Upper lobe of left lung (tissue), 6 donors: ENCODE data around the gene DIP2C. TPM values are rescaled to one million over a fixed set of nuclear protein-coding genes. Genes with fewer than 3 reads are reported as not detected.
"Not testable (repeated sequence)": the region's sequence is repeated elsewhere in the genome, so short reads cannot be mapped to it uniquely, and the experiment has no call there.

Experiments used
- ATAC-seq, 2 donors: fragments of 200-7000 bp; cut with Tn5 transposase; one replicate each; pipeline ENCODE4 v1.9.1; 2022; ENCODE audit warnings: mild to moderate bottlenecking in 2 of 2, moderate library complexity in 2 of 2; ENCODE audit not compliant: low FRiP score in 2 of 2
- DNase-seq, 2 donors: peaks; one replicate each; pipeline ENCODE4 v3.0.0-alpha.2; 2019 to 2020
- H3K27ac ChIP-seq, 4 donors: fragments of 200-600 bp; sonication (generic); one replicate each; pipeline ENCODE4 v1.5.1; 2016 to 2019
- H3K27me3 ChIP-seq, 4 donors: fragments of 200-600 bp; sonication (generic); one replicate each; pipeline ENCODE4 v1.5.1; 2017 to 2019
- H3K36me3 ChIP-seq, 4 donors: fragments of 200-600 bp; sonication (generic); one replicate each; pipeline ENCODE4 v1.5.1; 2016 to 2019
- H3K4me1 ChIP-seq, 4 donors: fragments of 200-600 bp; sonication (generic); one replicate each; pipeline ENCODE4 v1.5.1; 2018 to 2019
- H3K4me3 ChIP-seq, 4 donors: fragments of 200-600 bp; sonication (generic); one replicate each; pipeline ENCODE4 v1.5.1; 2017 to 2019; ENCODE audit warnings: mild to moderate bottlenecking in 2 of 4, moderate library complexity in 1 of 4
- H3K9me3 ChIP-seq, 4 donors: fragments of 200-600 bp; sonication (generic); one replicate each; pipeline ENCODE4 v1.5.1; 2018 to 2019
- CTCF ChIP-seq, 6 experiments: fragments of 450-650 bp in 4 of 6; fragments of 200-600 bp in 2 of 6; sonication (generic) in 2 of 6; IDR thresholded peaks; one replicate each; pipeline ENCODE4 v1.5.1; 2016 to 2019; ENCODE audit warnings: antibody characterized with exemption in 6 of 6
- EP300 ChIP-seq, 4 donors: sonication (generic); formaldehyde crosslinking; IDR thresholded peaks; one replicate each; pipeline ENCODE4 v1.5.1; 2017; ENCODE audit warnings: antibody characterized with exemption in 4 of 4, control low read depth in 2 of 4
- POLR2A ChIP-seq, 4 donors: fragments of 450-650 bp; IDR thresholded peaks; one replicate each; pipeline ENCODE4 v1.5.1; 2016 to 2017; ENCODE audit warnings: antibody characterized with exemption in 4 of 4, mild to moderate bottlenecking in 2 of 4
- POLR2AphosphoS5 ChIP-seq, 2 donors: sonication (generic); formaldehyde crosslinking; IDR thresholded peaks; one replicate each; pipeline ENCODE4 v1.5.1; 2017; ENCODE audit warnings: antibody characterized with exemption in 2 of 2
- WGBS, 2 donors: methylation state at CpG; one replicate each; pipeline ENCODE4 v1.1.5; 2017 to 2018; 5-methylcytosine and 5-hydroxymethylcytosine counted together
- total RNA-seq, 6 donors: library from RNA; depleted of rRNA in 4 of 6; stranded (reverse); fragments of >200 nt in 4 of 6; gene quantifications; one replicate each; pipeline versions ENCODE4 v1.1.0 to v1.2.1, GENCODE V29; 2016 to 2021
- donor health status: DM: no; HTN: no; CAD: no; lungs with moderate emphysema.
- donor health status: DM: no; HTN: yes; CAD: no; lungs with severe emphysema.

The DIP2C gene
- total RNA-seq, 6 donors from 2014 or later = 11.6 to 32.5 (median 14.7) TPM

GRCh38 chr10:371515-371914 lies 318.0 kb downstream of the DIP2C start:
- H3K9me3 ChIP-seq = no peaks in the 10 kb centered on the region

DNA sequence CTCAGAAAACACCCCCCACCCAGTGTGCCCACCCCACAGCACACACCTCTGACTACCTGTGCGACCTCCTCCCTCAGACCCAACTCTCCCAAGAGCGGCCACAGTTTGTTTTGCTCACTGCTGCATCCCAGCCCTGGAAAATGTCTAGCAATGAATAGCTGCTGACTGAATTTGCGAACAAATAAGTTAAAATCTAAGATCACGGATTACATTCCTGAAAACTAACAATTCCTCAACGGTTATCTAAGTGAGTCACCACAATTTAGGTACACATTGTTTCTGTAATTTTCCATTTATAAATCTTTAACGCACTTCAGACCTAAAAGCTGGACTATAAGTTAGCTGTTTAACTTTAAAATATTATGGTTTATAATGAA lies 319.0 kb downstream of the DIP2C start:
- WGBS, 2 donors = 86 to 87% methylated on average over 6 of the region's 6 CpGs
- Histone ChIP-seq H3K4me3 (no peak overlapping the region), H3K36me3 (peaks cover 0 to 38% (median 14%) of the 10 kb centered on the region in 4 donors), H3K27me3 (no peaks in the 10 kb centered on the region), H3K4me1 (peaks cover 0 to 5% (median 3%) of the 10 kb centered on the region in 4 donors), H3K9me3 (no peaks in the 10 kb centered on the region), H3K27ac (no peak overlapping the region)
- DNase-seq (no peak), ATAC-seq (no peak)
- TF ChIP-seq EP300 (IDR thresholded peaks at IDR 0.05) (no peak), CTCF (IDR thresholded peaks at IDR 0.05) (no peak), POLR2A (IDR thresholded peaks at IDR 0.05) (no peak), POLR2AphosphoS5 (IDR thresholded peaks at IDR 0.05) (no peak)

More at GRCh38 chr10:371515-371914, 318.0 kb downstream of the DIP2C start:
- 88 to 99% methylated on average over 12 to 13 of the region's 13 CpGs for WGBS, 2 donors
- no peak overlapping the region for H3K4me3 ChIP-seq
- no peaks in the 10 kb centered on the region for H3K27me3 ChIP-seq
- H3K4me1 ChIP-seq = peaks cover 0 to 5% (median 3%) of the 10 kb centered on the region in 4 donors
- no peak overlapping the region for H3K27ac ChIP-seq
- ATAC-seq (peak in 1 of 2 donors; percentile 54), DNase-seq (peak in 1 of 2 donors; percentile 46)
- TF ChIP-seq POLR2AphosphoS5 (IDR thresholded peaks at IDR 0.05) = no peak
- no peak for TF ChIP-seq POLR2A (IDR thresholded peaks at IDR 0.05)
- H3K36me3 ChIP-seq = peaks cover 0 to 31% (median 11%) of the 10 kb centered on the region in 4 donors

- H3K4me1 ChIP-seq = peaks cover 0 to 5% (median 3%) of the 10 kb centered on the region in 4 donors
- ATAC-seq (no peak), DNase-seq (no peak)
- H3K4me3 ChIP-seq = no peak overlapping the region
- WGBS, 2 donors = 88 to 92% methylated on average over 22 of the region's 22 CpGs
- H3K9me3 ChIP-seq = no peaks in the 10 kb centered on the region
- no peaks in the 10 kb centered on the region for H3K27me3 ChIP-seq
- H3K27ac ChIP-seq = no peak overlapping the region
- H3K36me3 ChIP-seq = peaks cover 0 to 35% (median 14%) of the 10 kb centered on the region in 4 donors
- TF ChIP-seq EP300 (IDR thresholded peaks at IDR 0.05) = no peak
- TF ChIP-seq POLR2AphosphoS5 (IDR thresholded peaks at IDR 0.05) = no peak
- TF ChIP-seq POLR2A (IDR thresholded peaks at IDR 0.05) = no peak
- no peak for TF ChIP-seq CTCF (IDR thresholded peaks at IDR 0.05)
Observed at GRCh38 chr10:369684-370448, 319.6 kb downstream of the DIP2C start.

DNA sequence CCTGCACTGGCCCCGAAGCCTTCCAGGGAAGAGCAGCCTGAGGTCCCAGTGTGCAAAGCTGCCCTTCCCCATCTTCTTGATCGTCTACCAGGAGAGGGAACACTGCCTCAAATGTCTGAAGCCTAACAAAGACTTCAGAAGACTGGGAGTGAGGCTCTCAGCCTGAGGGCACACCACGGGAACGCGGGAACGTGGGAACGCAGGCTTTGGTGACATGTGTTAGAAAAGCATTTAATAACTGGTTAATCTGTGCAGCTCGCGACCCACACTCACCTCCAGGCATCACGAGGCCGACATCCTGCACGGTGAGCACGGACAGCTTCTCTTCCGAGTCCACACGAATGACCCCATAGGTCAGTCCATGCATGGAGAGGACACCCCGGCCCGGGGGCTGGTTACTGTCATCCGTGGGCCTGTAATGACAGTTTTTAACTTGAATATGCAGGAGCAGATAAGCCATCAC lies 320.2 kb downstream of the DIP2C start:
- no peak for TF ChIP-seq EP300 (IDR thresholded peaks at IDR 0.05)
- no peak for TF ChIP-seq POLR2A (IDR thresholded peaks at IDR 0.05)
- TF ChIP-seq CTCF (IDR thresholded peaks at IDR 0.05) = no peak
- TF ChIP-seq POLR2AphosphoS5 (IDR thresholded peaks at IDR 0.05) = no peak
- no peak for DNase-seq
- Histone ChIP-seq H3K27ac (no peak overlapping the region), H3K36me3 (peaks cover 0 to 35% (median 17%) of the 10 kb centered on the region in 4 donors), H3K4me1 (peaks cover 0 to 5% (median 3%) of the 10 kb centered on the region in 4 donors), H3K4me3 (no peak overlapping the region), H3K9me3 (no peaks in the 10 kb centered on the region), H3K27me3 (no peaks in the 10 kb centered on the region)
- WGBS, 2 donors = 78 to 92% methylated on average over 17 to 18 of the region's 18 CpGs
- ATAC-seq = no peak

DNA sequence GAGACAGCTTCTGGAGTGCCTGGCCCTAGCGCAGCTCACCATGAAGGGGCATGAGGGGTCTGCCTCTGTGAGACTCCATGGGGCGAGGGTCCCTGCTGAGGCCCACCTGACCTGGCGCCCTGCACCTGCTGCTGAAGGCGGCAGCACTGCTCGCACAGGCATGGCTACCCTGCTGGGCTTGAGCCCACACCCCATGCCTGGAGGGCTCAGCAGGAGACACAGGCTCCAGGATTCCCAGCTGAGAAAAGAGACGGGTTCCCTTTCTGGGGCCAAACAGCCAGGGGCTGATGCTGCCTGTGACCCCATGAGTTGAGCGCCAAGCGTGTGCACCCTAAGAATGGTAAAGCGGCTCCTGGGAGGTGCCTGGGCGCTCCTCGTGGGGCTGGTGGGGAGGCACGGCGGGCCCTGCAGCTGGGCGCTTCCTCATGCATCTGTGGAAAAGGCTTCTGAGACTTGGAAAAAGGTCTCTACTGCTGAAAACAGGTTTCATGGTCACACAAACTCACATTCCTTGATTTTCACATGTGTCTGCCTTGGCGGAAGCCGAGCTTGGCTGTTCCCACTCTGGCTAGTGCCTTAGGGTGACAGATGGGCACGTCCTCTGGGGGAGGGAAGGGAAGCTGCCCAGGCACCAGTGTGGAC lies 320.8 kb downstream of the DIP2C start:
- 95 to 100% methylated on average over 1 to 16 of the region's 17 CpGs for WGBS, 2 donors
- Histone ChIP-seq H3K4me1 (peaks cover 0 to 5% (median 3%) of the 10 kb centered on the region in 4 donors), H3K27me3 (no peaks in the 10 kb centered on the region), H3K4me3 (no peak overlapping the region), H3K9me3 (no peaks in the 10 kb centered on the region), H3K36me3 (peaks cover 0 to 38% (median 20%) of the 10 kb centered on the region in 4 donors), H3K27ac (no peak overlapping the region)
- TF ChIP-seq POLR2A (IDR thresholded peaks at IDR 0.05) (no peak), CTCF (IDR thresholded peaks at IDR 0.05) (no peak), EP300 (IDR thresholded peaks at IDR 0.05) (no peak), POLR2AphosphoS5 (IDR thresholded peaks at IDR 0.05) (no peak)
- DNase-seq = peak in 1 of 2 donors; percentile 72
- ATAC-seq = peak in 1 of 2 donors; percentile 19

DNA sequence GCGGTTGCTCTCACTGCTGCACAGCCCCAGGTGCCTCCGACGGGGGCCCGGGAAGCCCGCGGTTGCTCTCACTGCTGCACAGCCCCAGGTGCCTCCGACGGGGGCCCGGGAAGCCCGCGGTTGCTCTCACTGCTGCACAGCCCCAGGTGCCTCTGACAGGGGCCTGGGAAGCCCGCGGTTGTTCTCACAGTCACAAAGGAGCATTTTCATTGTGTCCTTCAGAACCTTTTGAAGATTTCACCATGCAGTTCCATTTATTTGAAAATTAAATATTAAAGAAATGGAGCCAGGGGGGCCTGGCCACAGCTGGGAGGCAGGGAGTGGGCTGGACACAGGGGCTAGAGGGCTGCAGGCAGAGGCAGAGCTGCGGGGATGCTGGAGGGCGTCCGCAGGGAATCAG lies 321.4 kb downstream of the DIP2C start:
- H3K9me3 ChIP-seq, ATAC-seq, H3K4me1 ChIP-seq, H3K27ac ChIP-seq, H3K27me3 ChIP-seq, H3K4me3 ChIP-seq, DNase-seq: not testable (repeated sequence)
- 91 to 92% methylated on average over 5 to 8 of the region's 16 CpGs for WGBS, 2 donors
- H3K36me3 ChIP-seq = peaks cover 0 to 43% (median 24%) of the 10 kb centered on the region in 4 donors
